Thymus (tissue), 11 donors: ENCODE data around the gene MDH1. TPM values are rescaled to one million over a fixed set of nuclear protein-coding genes. Genes with fewer than 3 reads are reported as not detected.
"Not testable (repeated sequence)": the region's sequence is repeated elsewhere in the genome, so short reads cannot be mapped to it uniquely, and the experiment has no call there.

Source experiments
- DNase-seq, 9 donors: peaks; one replicate each; pipeline ENCODE4 v3.0.0-alpha.2; 2013; ENCODE audit warnings: low spot score in 9 of 9, low read depth in 6 of 9, missing footprints in 1 of 9
- H3K27ac ChIP-seq, 2 donors: one replicate each; pipeline ENCODE4 v1.5.1; 2013; ENCODE audit warnings: control low read depth in 1 of 2, low read depth in 1 of 2, low read length in 1 of 2, mild to moderate bottlenecking in 1 of 2, moderate library complexity in 1 of 2
- H3K27me3 ChIP-seq, 2 donors: one replicate each; pipeline ENCODE4 v1.5.1; 2013; ENCODE audit warnings: low read length in 1 of 2; ENCODE audit not compliant: control insufficient read depth in 2 of 2, insufficient read depth in 1 of 2
- H3K36me3 ChIP-seq, 2 donors: one replicate each; pipeline ENCODE4 v1.5.1; 2013; ENCODE audit warnings: low read length in 1 of 2, mild to moderate bottlenecking in 1 of 2, moderate library complexity in 1 of 2; ENCODE audit not compliant: control insufficient read depth in 2 of 2, insufficient read depth in 2 of 2
- H3K4me1 ChIP-seq, 2 donors: one replicate each; pipeline ENCODE4 v1.5.1; 2013; ENCODE audit warnings: low read length in 2 of 2; ENCODE audit not compliant: control insufficient read depth in 2 of 2, insufficient read depth in 2 of 2
- H3K4me3 ChIP-seq, 2 donors: one replicate each; pipeline ENCODE4 v1.5.1; 2013; ENCODE audit warnings: low read length in 2 of 2, control low read depth in 1 of 2, mild to moderate bottlenecking in 1 of 2
- H3K9me3 ChIP-seq, 2 donors: one replicate each; pipeline ENCODE4 v1.5.1; 2013; ENCODE audit warnings: low read length in 1 of 2, mild to moderate bottlenecking in 1 of 2; ENCODE audit not compliant: control insufficient read depth in 2 of 2, insufficient read depth in 1 of 2
- WGBS: extraction: QIAGEN DNeasy Blood & Tissue Kit; methylation state at CpG from one replicate; pipeline ENCODE4 v1.1.7; 2013; 5-methylcytosine and 5-hydroxymethylcytosine counted together
- polyA plus RNA-seq: library from polyadenylated mRNA; stranded (reverse); fragments of 200-250 nt; gene quantifications from one replicate; pipeline ENCODE4 v1.2.3, GENCODE V29; 2013
- total RNA-seq: library from RNA; stranded (reverse); fragments of 120-200 nt; gene quantifications from one replicate; pipeline ENCODE4 v1.2.4, GENCODE V29; 2013
- donor health status: healthy.

MDH1 gene
- total and polyA plus RNA-seq, 2 donors, result 271 to 284 TPM

- peak in 1 of 9 donors; percentile 31 for DNase-seq
- not testable (repeated sequence) for H3K4me1 ChIP-seq, H3K27me3 ChIP-seq, H3K36me3 ChIP-seq, H3K9me3 ChIP-seq, H3K4me3 ChIP-seq, H3K27ac ChIP-seq
Observed at GRCh38 chr2:63557819-63558218, 30.9 kb upstream of the MDH1 start.

DNA sequence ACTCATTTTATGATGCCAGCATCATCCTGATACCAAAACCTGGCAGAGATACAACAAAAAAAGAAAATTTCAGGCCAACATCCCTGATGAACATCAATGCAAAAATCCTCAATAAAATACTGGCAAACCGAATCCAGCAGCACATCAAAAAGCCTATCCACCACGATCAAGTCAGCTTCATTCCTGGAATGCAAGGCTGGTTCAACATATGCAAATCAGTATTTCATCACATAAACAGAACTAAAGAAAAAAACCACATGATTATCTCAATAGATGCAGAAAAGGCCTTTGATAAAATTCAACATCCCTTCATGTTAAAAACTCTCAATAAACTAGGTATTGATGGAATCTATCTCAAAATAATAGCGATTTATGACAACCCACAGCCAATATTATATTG, 29.8 kb upstream of the MDH1 start:
- not testable (repeated sequence) for DNase-seq, H3K4me1 ChIP-seq, H3K4me3 ChIP-seq, H3K27ac ChIP-seq, H3K9me3 ChIP-seq, H3K36me3 ChIP-seq, H3K27me3 ChIP-seq
- WGBS, result 87% methylated on average over 3 of the region's 3 CpGs

DNA sequence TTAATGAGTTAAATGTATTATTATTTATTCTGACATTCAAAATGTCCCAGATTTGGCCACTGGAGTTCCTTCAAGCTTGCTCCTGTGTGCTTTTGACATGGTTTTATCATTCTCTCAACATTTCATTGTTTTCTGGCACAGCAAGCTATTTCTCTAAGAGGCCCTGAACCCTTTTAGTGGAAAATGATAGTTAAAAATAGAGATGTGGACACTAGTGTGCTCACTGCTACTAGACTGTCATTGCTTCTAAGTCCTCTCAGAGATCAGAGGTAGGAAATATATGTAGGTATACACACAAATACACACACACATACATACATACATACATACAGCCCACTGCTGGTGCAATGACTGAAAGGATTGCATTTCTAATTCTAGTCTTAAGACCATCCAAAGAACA, 26.0 kb upstream of the MDH1 start:
- Histone ChIP-seq H3K4me1 (no peaks in the 10 kb centered on the region), H3K27ac (no peak overlapping the region), H3K36me3 (no peaks in the 10 kb centered on the region), H3K4me3 (no peak overlapping the region), H3K27me3 (no peaks in the 10 kb centered on the region), H3K9me3 (peaks cover 0 to 8% of the 10 kb centered on the region in 2 donors)
- DNase-seq, result no peak

- peaks cover 0 to 4% of the 10 kb centered on the region in 2 donors for H3K9me3 ChIP-seq
- H3K4me3 ChIP-seq, result no peak overlapping the region
- H3K27me3 ChIP-seq, result no peaks in the 10 kb centered on the region
- no peaks in the 10 kb centered on the region for H3K4me1 ChIP-seq
- H3K27ac ChIP-seq, result no peak overlapping the region
- DNase-seq, result no peak
- H3K36me3 ChIP-seq, result no peaks in the 10 kb centered on the region
Observed at GRCh38 chr2:63569740-63570139, 19.0 kb upstream of the MDH1 start.

DNA sequence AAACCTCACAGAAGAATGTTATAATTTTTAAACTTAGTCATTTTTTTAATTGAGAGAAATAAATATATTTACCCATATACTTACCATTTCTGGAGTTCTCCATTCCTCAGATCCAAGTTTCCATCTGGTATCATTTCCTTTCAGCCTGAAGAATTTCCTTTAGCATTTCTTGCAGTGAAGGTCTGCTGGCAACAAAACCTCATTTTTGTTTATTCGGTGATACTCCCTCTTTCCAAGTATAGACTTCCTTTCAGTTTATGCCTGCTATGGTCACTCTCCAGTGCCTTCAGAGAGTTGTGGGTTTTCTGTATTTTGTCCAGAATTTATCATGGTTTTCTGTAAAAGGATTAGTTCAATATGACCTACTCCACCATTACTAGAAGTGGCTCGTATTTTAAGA, 17.5 kb upstream of the MDH1 start:
- Histone ChIP-seq H3K27ac (no peak overlapping the region), H3K4me1 (no peaks in the 10 kb centered on the region), H3K27me3 (no peaks in the 10 kb centered on the region), H3K9me3 (peaks cover 0 to 4% of the 10 kb centered on the region in 2 donors), H3K36me3 (no peaks in the 10 kb centered on the region), H3K4me3 (no peak overlapping the region)
- no peak for DNase-seq
- 93% methylated on average over 2 of the region's 2 CpGs for WGBS

DNA sequence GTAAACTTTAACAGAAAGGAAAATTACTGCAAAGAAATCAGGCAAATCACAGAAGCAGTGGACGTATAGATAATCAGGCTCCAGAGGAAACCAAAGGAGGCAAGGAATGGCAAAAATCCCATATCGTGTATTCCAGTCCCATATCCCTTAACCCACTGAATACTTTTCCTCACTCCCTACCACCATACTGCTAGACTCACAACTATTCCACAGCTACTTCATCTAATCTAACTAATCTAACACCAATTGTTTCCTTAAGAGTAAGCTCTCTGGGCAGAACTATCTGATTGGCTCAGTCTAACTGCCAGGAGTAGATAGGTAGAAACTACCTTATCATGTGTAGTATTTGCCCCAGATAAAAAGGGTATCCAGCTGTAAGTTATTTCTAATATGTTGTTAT, 16.8 kb upstream of the MDH1 start:
- Histone ChIP-seq H3K36me3 (no peaks in the 10 kb centered on the region), H3K27ac (no peak overlapping the region), H3K4me1 (no peaks in the 10 kb centered on the region), H3K4me3 (no peak overlapping the region), H3K27me3 (no peaks in the 10 kb centered on the region), H3K9me3 (peaks cover 0 to 4% of the 10 kb centered on the region in 2 donors)
- DNase-seq, result no peak
- WGBS, result 98% methylated on average over 2 of the region's 2 CpGs

DNA sequence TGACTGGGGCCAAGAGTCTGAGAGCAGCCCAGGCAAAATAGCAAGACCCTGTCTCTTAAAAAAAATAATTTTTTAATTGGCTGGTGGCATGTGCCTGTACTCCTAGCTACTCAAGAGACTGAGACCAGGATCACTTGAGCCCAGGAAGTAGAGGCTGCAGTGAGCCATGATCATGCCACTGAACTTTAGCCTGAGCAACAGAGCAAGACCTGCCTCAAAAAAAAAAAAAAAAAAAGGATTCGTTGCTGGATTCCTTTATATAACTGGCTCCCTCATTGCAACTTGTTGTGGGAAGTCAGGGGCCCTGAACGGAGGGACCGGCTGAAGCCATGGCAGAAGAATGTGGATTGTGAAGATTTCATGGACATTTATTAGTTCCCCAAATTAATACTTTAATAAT, 15.7 kb upstream of the MDH1 start:
- not testable (repeated sequence) for H3K4me3 ChIP-seq, DNase-seq
- WGBS, result 99% methylated on average over 3 of the region's 3 CpGs

GRCh38 chr2:63573726-63574345, 14.9 kb upstream of the MDH1 start:
- 97% methylated on average over 13 of the region's 13 CpGs for WGBS
- not testable (repeated sequence) for H3K4me1 ChIP-seq, H3K36me3 ChIP-seq, H3K27ac ChIP-seq, H3K4me3 ChIP-seq, H3K27me3 ChIP-seq, DNase-seq, H3K9me3 ChIP-seq

More for the DNA sequence above, 15.7 kb upstream of the MDH1 start:
- H3K9me3 ChIP-seq, H3K36me3 ChIP-seq, H3K4me1 ChIP-seq, H3K27ac ChIP-seq, H3K27me3 ChIP-seq: not testable (repeated sequence)

- H3K4me3 ChIP-seq, result no peak overlapping the region
- no peaks in the 10 kb centered on the region for H3K9me3 ChIP-seq
- H3K4me1 ChIP-seq, result no peaks in the 10 kb centered on the region
- no peaks in the 10 kb centered on the region for H3K36me3 ChIP-seq
- no peak for DNase-seq
- no peak overlapping the region for H3K27ac ChIP-seq
- no peaks in the 10 kb centered on the region for H3K27me3 ChIP-seq
Observed at GRCh38 chr2:63576546-63576945, 12.2 kb upstream of the MDH1 start.

- H3K9me3 ChIP-seq, result no peaks in the 10 kb centered on the region
- H3K36me3 ChIP-seq, result no peaks in the 10 kb centered on the region
- no peaks in the 10 kb centered on the region for H3K4me1 ChIP-seq
- no peak overlapping the region for H3K4me3 ChIP-seq
- H3K27me3 ChIP-seq, result no peaks in the 10 kb centered on the region
- over 99% methylated on average over 3 of the region's 3 CpGs for WGBS
- no peak overlapping the region for H3K27ac ChIP-seq
- no peak for DNase-seq
Observed at GRCh38 chr2:63578767-63579166, 10.0 kb upstream of the MDH1 start.
